Panc1 (cell line): Measurements from ENCODE around the gene RABL6.

Experiments
- POLR2AphosphoS5 ChIP-seq: IDR thresholded peaks from 2 replicates; pipeline ENCODE4 v1.6.1; 2012; ENCODE audit warnings: mild to moderate bottlenecking, low read depth, low read length, moderate library complexity
- SIN3A ChIP-seq: IDR thresholded peaks from 2 replicates; pipeline ENCODE4 v1.6.1; 2012; ENCODE audit warnings: low read depth, mild to moderate bottlenecking, low read length, moderate library complexity, borderline replicate concordance; ENCODE audit not compliant: insufficient read depth
- TCF7L2 ChIP-seq: IDR thresholded peaks from 2 replicates; pipeline ENCODE4 v1.6.1; 2011; ENCODE audit warnings: mild to moderate bottlenecking, low read depth, low read length, inconsistent platforms
- TF ChIP-seq, protein P1 (sequence below): fragments of 450-650 bp; IDR thresholded peaks from 2 replicates; pipeline ENCODE4 v1.5.1; 2017; ENCODE audit warnings: mild to moderate bottlenecking
- TF ChIP-seq, protein P2 (sequence below), 2 experiments: IDR thresholded peaks; 2 replicates each; pipeline ENCODE4 v1.6.1; 2011 to 2012; ENCODE audit warnings: low read depth in 2 of 2, control low read depth in 1 of 2, low read length in 1 of 2, mild to moderate bottlenecking in 1 of 2, moderate library complexity in 1 of 2; ENCODE audit not compliant: insufficient read depth in 1 of 2

DNA sequence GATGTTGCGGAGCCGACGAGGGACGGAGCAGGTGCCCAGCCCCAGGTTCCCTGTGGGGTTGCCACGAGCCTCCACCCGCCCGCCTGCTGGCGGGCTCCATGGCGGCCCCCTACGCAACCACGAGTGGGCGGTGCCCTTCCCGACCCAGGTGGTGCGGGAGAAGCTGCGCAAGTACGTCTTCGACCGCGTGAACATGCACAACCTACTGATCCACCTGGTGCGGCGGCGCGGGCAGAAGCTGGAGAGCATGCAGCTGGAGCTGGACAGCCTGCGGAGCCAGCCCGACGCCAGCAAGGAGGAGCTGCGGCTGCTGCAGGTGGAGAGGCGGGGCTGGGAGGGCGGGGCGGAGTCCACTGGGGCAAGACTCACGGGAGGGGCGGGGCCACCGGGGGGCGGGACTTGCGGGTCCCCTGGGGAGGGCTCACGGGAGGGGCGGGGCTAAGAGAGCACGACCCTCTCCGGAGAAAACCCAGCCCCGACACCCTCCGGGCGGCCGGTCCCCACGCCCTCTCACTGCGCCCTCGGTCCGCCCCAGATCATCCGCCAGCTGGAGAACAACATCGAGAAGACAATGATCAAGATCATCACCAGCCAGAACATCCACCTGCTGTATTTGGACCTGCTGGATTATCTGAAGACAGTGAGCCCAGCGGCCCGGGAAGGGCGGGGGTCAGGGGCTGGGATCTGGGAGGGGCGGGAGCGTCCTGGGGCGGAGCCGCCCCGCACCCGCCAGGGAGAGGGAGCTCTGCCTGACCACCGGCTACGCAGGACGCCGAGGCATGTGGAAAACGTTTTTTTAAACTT lies 7.7 kb upstream of the RABL6 start:
- TF ChIP-seq, protein P1, sequence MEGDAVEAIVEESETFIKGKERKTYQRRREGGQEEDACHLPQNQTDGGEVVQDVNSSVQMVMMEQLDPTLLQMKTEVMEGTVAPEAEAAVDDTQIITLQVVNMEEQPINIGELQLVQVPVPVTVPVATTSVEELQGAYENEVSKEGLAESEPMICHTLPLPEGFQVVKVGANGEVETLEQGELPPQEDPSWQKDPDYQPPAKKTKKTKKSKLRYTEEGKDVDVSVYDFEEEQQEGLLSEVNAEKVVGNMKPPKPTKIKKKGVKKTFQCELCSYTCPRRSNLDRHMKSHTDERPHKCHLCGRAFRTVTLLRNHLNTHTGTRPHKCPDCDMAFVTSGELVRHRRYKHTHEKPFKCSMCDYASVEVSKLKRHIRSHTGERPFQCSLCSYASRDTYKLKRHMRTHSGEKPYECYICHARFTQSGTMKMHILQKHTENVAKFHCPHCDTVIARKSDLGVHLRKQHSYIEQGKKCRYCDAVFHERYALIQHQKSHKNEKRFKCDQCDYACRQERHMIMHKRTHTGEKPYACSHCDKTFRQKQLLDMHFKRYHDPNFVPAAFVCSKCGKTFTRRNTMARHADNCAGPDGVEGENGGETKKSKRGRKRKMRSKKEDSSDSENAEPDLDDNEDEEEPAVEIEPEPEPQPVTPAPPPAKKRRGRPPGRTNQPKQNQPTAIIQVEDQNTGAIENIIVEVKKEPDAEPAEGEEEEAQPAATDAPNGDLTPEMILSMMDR, result no peak
- no peak for TF ChIP-seq POLR2AphosphoS5
- no peak for TF ChIP-seq SIN3A
- TF ChIP-seq, protein P2, sequence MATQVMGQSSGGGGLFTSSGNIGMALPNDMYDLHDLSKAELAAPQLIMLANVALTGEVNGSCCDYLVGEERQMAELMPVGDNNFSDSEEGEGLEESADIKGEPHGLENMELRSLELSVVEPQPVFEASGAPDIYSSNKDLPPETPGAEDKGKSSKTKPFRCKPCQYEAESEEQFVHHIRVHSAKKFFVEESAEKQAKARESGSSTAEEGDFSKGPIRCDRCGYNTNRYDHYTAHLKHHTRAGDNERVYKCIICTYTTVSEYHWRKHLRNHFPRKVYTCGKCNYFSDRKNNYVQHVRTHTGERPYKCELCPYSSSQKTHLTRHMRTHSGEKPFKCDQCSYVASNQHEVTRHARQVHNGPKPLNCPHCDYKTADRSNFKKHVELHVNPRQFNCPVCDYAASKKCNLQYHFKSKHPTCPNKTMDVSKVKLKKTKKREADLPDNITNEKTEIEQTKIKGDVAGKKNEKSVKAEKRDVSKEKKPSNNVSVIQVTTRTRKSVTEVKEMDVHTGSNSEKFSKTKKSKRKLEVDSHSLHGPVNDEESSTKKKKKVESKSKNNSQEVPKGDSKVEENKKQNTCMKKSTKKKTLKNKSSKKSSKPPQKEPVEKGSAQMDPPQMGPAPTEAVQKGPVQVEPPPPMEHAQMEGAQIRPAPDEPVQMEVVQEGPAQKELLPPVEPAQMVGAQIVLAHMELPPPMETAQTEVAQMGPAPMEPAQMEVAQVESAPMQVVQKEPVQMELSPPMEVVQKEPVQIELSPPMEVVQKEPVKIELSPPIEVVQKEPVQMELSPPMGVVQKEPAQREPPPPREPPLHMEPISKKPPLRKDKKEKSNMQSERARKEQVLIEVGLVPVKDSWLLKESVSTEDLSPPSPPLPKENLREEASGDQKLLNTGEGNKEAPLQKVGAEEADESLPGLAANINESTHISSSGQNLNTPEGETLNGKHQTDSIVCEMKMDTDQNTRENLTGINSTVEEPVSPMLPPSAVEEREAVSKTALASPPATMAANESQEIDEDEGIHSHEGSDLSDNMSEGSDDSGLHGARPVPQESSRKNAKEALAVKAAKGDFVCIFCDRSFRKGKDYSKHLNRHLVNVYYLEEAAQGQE (IDR thresholded peaks at IDR 0.05; ENCODE audit: insufficient read depth in 1 of 2, low read depth in 2 of 2, low read length in 1 of 2), result 0 out of 4 replicates have a peak, but pooled peaks of 1 of the 2 experiments have one; percentile 19
- no peak for TF ChIP-seq TCF7L2
